ENCODE data around the gene PLEKHA8.

Gene PLEKHA8

GRCh38 chr7:30112103-30112713 lies 84.0 kb downstream of the PLEKHA8 start:
- no peak for DNase-seq (ENCODE audit: low read depth)

DNA sequence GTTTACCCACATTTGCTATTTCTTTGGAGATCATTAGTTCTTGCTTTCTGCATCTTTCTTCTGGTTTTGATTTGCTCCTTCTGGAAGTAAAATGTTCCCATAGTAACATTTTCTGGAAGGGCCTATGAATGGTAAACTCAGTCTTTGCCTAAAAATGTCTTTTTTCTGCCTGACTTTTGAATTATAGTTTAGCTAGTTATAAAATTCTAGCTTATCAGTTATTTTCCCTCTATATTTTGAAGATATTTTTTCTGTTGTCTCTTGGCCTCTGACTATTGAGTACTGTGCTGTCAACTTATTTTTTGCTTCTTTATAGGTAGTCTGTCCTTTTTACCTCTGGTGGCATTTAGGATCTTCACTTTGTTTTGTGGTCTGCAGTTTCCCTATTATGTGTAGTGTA lies 84.9 kb downstream of the PLEKHA8 start:
- no peak for DNase-seq (ENCODE audit: low read depth)

DNA sequence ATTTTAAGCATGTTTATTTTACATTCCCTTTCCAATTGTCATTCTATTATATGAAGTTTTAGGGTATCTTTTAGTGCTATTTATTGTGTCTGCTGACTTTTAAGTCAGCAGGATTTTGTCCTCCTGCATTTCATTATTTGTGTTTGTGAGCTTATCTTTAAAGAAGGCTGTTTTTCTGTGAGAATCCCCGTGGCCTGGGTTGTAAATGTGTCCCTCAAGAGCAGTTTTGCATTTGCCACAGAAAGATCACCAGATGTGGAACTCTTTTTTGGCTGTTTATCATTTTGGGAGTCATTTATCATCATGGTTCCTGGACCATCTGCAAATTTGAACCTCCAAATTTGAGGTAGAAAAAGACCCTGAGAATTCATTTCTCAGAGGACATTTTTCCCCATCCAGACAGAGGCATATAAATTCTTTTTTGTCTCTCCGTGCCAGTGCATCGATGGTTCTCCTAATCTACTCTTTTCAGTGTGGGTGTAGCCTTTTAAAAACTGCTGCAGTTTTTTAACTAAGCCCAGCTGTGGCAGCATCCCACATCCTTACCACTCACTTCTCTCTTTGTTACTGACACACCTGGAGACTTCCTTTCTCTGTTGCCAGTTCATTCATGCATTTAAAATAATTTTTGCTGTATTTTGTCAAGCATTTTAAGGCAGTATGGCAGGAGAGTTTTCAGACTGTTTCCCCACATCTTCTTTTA lies 86.5 kb downstream of the PLEKHA8 start:
- DNase-seq (ENCODE audit: low read depth): no peak

DNA sequence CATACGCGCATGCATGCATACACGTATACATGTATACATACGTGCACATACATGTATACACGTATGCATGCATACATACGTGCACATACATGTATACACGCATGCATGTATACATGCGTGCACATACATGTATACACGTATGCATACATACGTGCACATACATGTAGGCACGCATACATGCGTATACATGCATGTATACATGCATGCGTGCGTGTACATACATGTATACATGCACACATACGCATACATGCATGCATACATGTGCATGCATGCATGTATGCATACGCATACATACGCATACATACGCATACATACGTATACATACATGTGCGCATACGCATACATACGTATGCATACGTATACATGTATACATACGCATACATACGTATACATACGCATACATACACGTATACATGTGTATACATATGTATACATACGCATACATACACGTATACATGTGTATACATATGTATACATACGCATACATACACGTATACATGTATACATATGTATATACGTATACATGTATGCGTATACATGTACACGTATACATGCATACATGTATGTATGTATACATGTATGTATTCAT lies 87.6 kb downstream of the PLEKHA8 start:
- no peak for DNase-seq (ENCODE audit: low read depth)

GRCh38 chr7:30116771-30117170 lies 88.6 kb downstream of the PLEKHA8 start:
- DNase-seq (ENCODE audit: low read depth): no peak

DNA sequence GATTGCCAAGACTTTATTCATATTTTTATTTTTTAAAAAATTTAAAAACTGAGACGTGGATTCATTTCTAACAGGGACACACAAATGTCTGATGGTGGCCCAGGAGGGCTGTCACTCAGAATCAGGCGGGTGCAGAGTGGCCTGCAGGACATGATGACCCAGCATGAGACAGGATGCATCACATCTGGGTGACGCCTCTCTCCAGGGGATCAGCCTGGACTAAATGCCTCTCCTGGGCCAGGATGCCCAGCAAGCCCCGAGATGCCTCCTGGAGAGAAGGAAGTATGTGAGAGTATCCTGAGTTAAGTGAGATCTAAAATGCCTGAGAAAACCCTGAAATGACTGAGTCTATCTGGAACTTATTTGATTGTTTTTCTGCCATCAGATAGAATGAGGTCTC lies 89.7 kb downstream of the PLEKHA8 start:
- no peak for DNase-seq (ENCODE audit: low read depth)

- DNase-seq (ENCODE audit: low read depth): no peak
These were observed 91.8 kb downstream of the PLEKHA8 start for GRCh38 chr7:30119890-30120577.

GRCh38 chr7:30133736-30134610 lies 105.8 kb downstream of the PLEKHA8 start:
- DNase-seq (ENCODE audit: low read depth): no peak

DNA sequence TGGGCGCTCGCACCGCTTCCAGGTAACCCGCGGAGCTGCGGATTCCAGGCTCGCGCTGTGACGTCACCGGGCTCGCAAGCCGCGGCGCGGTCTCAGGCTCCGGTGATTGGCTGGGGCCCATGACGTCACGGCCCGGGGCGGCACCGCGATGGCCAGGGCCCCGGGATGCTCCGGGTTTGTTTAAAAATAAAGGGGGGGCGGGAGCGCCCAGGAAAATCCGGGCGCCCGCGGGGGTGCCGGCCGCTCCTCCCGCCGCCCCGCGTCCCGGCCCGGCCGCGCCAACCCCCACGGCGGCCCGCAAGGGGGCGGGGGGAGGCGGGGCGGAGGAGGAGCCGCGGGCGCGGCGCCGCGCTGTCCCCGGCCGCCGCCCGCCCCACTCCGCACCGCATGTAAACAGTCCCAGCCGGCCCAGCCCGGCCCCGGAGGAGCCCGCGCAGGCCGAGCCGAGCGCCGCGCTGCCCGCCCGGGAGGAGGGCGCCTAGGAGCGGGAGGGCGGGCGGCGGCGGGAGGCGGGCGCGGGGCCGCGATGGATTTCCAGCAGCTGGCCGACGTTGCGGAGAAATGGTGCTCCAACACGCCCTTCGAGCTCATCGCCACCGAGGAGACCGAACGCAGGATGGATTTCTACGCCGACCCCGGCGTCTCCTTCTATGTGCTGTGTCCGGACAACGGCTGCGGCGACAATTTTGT lies 106.5 kb downstream of the PLEKHA8 start, which contains the start of gene MTURN:
TSS of gene MTURN (plus strand) at position 376 of the 690 bp plus-strand sequence. CDS start at position 527, 151 bp downstream.
- DNase-seq (ENCODE audit: low read depth): peak; percentile 78

- peak; percentile 23 for DNase-seq (ENCODE audit: low read depth)
These were observed 107.3 kb downstream of the PLEKHA8 start for GRCh38 chr7:30135301-30136116.

- no peak for DNase-seq (ENCODE audit: low read depth)
These were observed 108.0 kb downstream of the PLEKHA8 start for GRCh38 chr7:30136117-30136731.

- no peak for DNase-seq (ENCODE audit: low read depth)
These were observed 108.7 kb downstream of the PLEKHA8 start for GRCh38 chr7:30136743-30137485.

DNA sequence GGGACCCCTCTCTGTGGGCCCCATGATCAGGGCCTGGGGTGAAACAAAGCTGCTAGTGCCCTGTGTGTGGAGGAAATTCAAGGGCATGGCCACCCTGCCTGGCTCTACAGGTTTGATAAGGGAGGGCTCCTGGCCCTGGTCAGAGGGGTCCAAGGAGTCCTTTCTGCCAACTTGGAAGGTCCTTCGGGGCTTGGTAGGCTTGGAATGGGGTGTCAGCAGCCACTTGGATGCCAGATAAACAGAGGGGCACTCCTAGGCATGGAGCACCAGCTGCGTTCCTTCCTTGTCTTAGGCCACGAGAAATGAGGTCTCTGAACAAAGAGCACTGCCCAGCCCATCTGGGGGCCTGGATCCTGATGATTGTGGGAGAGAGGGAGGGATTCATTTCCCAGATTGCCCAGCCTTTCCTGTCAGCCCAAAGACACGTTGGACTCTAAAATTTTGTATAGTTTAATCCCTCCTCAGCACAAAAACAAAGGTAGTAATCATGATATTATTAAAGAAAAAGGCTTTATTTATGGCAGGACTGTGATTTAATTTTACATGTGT lies 111.7 kb downstream of the PLEKHA8 start:
- DNase-seq (ENCODE audit: low read depth): no peak

- DNase-seq (ENCODE audit: low read depth): no peak
These were observed 112.2 kb downstream of the PLEKHA8 start for GRCh38 chr7:30140456-30140855.

DNA sequence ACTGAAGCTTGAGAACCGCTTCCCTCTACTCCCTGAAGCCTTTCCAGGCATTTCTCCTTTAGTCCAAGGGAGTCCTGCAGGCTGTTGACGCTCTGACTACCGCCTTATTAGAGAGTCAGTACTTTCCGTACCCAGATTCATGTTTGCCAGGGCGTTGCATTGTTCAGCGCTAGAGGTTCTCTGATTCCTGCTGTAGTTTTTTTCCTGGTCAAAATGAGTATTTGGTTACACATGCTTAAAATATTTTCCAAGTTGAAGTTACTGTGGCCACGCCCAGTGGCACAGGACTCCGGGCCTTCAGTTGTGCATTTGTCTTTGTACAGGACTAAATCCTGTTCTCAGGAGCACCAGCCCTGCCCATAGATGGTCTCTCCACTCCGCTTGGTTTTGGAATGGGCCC lies 114.5 kb downstream of the PLEKHA8 start:
- no peak for DNase-seq (ENCODE audit: low read depth)

GRCh38 chr7:30143748-30144251 lies 115.6 kb downstream of the PLEKHA8 start:
- no peak for DNase-seq (ENCODE audit: low read depth)

DNA sequence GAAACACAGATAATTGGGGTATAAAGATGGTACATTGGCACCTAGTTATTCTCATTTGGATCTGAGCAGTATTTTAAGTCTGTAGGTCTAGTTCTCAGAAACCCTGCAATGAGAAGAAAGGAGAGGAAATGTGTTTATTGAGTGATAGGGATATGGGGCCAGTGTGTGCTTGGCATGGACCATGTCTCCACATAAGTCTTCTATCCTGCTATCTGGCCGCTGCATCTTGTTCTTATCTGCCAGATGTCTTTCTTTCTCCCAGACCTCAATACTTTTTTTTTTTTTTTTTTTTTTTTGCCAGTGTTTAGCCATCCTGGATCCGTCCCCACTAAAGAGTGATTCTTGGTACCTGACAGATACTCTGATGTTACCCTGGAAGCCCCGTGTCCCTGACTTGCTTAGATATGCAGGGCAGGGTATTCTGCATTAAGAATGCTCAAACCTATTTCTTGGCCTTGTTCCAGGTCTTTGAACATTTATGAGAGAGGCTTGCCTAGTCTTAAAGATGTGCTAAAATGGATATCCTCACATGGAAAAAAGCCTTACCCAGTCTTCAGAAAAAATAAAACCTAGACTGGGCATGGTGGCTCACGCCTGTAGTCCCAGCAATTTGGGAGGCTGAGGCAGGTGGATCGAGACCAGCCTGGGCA lies 116.6 kb downstream of the PLEKHA8 start:
- DNase-seq (ENCODE audit: low read depth): no peak

DNA sequence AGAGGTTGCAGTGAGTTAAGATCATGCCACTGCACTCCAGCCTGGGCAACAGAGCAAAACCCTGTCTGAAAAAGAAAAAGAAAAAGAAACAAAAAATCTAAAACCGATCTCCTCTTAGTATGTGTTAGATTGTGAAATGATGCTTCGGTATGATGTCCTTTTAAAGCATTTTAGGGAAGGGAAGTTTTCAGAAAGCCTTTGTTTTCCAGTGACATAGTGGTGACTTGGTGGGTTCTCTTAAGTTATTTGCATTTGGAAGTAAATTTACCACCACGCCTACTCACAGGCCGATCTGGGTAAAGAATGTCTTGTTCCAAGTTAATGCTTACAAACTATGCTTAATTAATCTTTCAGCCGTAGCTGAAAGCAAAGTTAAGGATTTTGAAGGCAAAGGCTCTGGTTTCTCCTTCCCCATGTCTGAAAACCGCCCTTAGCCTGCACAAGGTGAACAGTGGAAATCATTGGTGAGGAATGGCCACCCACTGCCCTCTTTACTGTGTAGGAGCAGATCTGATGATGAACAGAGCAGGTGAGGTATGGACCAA lies 117.3 kb downstream of the PLEKHA8 start:
- DNase-seq (ENCODE audit: low read depth): no peak
